Testis (tissue), 2 donors: ENCODE results near the gene TENM4.

Experiments
- POLR2A ChIP-seq: fragments of 450-650 bp; IDR thresholded peaks from one replicate; pipeline ENCODE4 v1.6.1; 2017; ENCODE audit warnings: antibody characterized with exemption, mild to moderate bottlenecking, moderate library complexity
- TF ChIP-seq, protein P1 (sequence below), 3 experiments: fragments of 450-650 bp in 2 of 3; fragments of 200-600 bp in 1 of 3; sonication (generic) in 1 of 3; IDR thresholded peaks; one replicate each; pipeline ENCODE4 v1.5.1; 2016 to 2019; ENCODE audit warnings: antibody characterized with exemption in 3 of 3, mild to moderate bottlenecking in 2 of 3, moderate library complexity in 1 of 3

GRCh38 chr11:78981153-78981552, 459.7 kb downstream of the TENM4 start:
- TF ChIP-seq, protein P1, sequence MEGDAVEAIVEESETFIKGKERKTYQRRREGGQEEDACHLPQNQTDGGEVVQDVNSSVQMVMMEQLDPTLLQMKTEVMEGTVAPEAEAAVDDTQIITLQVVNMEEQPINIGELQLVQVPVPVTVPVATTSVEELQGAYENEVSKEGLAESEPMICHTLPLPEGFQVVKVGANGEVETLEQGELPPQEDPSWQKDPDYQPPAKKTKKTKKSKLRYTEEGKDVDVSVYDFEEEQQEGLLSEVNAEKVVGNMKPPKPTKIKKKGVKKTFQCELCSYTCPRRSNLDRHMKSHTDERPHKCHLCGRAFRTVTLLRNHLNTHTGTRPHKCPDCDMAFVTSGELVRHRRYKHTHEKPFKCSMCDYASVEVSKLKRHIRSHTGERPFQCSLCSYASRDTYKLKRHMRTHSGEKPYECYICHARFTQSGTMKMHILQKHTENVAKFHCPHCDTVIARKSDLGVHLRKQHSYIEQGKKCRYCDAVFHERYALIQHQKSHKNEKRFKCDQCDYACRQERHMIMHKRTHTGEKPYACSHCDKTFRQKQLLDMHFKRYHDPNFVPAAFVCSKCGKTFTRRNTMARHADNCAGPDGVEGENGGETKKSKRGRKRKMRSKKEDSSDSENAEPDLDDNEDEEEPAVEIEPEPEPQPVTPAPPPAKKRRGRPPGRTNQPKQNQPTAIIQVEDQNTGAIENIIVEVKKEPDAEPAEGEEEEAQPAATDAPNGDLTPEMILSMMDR (IDR thresholded peaks at IDR 0.05) = no peak
- no peak for TF ChIP-seq POLR2A
